Suppressor macrophage (primary cell): ENCODE measurements around the gene FCN1.
"Not testable (repeated sequence)": the region's sequence is repeated elsewhere in the genome, so short reads cannot be mapped to it uniquely, and the experiment has no call there.

Experiments
- DNase-seq, 4 experiments: peaks; one replicate each; pipeline ENCODE4 v3.0.0-alpha.2; 2020 to 2022
- total RNA-seq, 17 experiments: gene quantifications; one replicate each; lab custom pipeline; 2026; ENCODE audit warnings: mixed read lengths in 6 of 17, inconsistent platforms in 3 of 17; lab: John Stamatoyannopoulos, UW

FCN1 gene
- total RNA-seq = 44.8 to 728 (median 165) reads per million in 17 experiments

DNA sequence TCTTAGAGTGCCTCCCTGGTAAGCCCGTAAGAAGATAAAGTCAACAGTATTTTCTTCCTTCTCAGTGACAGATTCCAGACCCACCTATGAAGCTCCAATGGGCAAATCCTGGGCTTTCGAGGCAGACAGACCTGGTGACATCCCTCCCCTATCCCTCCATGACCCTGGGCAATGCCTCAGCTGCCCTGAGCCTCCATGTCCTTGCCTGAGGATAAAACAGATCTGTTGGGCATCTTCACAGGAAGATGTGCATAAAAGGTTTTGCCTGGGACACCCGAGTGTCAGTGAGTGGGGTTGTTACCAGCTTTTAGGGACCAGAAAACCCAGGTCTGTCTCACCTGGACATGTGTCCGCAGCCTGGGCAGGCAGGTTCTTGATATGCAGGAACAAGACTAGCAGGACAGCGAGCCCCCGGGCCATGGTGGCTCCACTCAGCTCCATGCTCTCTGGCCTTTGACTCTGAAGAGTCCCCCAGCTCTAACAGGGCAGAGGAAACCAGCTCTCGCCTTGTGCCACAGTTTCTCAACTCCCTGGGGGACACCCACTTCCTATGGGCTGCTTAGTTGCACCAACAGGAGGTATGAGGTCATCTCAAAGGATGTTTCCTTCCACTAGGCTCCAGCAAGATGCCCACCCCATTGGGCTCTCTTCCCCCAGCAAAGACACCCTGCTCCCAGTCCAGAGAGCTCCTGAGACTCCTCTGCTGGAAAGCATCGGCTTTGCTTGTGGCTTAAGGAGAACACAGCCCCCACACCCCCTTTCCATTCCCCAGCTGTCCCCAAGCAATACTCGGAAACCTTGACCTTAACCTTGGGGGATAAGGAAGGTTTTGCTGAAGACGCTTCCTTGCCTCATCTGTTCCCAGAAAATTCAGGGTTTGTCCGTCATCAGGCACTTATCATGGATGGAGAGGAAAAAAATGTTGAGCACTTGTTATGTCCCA, at the start of gene FCN1:
FCN1 (minus strand) TSS at position 482 of the 943 bp plus-strand sequence; CDS start at position 441, 41 bp downstream.
- DNase-seq = peak; percentile 61 to 87 (median 83)

DNA sequence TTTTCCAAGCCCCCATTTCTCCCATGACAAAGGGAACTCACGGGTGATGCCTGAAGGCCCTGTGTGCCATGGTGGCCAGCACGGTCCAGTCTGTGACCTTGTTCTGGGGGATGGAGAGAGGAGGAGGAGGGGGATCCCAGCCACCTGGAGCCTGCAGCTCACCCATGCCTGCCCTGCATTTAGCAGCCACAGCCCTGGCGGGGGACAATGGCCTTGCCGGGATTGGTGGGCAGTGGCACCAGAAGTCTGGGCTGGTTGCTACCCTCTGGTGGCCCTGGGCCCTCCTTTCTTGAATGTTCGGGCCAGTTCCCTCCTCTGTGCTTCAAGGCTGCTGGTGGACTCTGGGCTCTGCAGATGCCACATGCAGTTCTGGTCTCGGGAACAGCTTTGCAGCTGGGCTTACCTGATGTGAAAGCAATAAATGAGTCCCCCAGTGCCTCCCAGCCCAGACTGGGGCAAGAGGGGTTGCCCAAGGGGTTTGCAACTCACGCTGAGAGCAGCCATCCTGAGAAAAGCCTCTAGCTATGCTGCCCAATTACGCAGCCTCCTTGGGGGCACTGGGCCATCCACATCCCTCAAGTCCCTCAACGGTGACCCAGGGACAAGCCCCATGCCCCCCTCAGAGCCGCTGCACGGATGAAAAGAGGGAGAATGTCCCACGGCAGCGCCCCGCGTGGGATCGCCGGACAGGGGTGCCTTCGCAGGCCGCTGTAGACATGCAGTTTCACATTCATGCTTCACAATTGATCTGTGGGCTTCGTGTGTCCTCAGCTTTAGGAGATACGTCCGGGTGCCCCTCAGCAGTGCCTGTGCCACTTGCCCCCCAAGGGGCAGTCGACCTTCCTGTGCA, 49.2 kb upstream of the FCN1 start:
- no peak for DNase-seq

- DNase-seq = no peak
Observed at GRCh38 chr9:134966270-134966669, 48.6 kb upstream of the FCN1 start.

- peak in 3 of 4 experiments; percentile 24 to 63 (median 28) for DNase-seq
Observed at GRCh38 chr9:134965851-134966250, 48.1 kb upstream of the FCN1 start.

- DNase-seq = peak; percentile 50 to 72 (median 54)
Observed at GRCh38 chr9:134965411-134965810, 47.7 kb upstream of the FCN1 start.

DNA sequence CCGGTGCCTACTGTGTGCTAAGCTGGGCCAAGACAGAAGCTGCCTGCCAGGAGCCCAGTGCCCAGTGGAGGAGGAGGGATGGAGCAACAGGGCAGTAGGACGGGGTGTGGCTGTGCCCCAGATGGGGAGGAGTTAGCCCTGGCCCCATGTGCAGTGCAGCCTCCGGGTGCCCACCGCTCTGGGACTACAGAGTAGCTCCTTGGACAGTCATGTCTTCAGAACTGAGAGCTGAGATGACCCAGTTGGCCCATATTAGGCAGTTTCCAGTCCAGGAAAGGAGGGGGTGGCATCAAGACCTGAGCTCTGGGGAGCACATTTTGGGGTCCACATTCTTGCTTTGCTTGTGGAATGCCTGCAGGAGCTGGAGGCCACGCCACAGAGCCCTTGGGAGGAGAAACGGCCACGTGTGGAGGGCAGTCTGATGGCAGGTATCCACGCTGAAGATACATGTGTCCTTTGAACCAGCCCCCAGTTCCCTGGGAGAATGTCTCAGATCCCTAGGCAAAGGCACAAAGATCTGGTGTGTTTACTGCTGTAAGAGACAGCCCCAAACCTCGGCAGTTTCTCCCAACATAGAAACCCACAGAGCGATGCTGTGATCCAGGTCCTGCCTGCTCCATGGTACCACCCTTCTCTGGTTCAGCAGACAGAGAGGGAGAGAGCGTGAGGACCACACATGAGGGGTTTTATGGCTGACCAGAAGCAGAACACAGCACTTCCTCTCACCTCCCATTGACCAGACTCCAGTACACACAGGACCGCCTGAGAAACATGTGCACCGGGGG, 46.8 kb upstream of the FCN1 start:
- DNase-seq = peak in 1 of 4 experiments; percentile 23

DNA sequence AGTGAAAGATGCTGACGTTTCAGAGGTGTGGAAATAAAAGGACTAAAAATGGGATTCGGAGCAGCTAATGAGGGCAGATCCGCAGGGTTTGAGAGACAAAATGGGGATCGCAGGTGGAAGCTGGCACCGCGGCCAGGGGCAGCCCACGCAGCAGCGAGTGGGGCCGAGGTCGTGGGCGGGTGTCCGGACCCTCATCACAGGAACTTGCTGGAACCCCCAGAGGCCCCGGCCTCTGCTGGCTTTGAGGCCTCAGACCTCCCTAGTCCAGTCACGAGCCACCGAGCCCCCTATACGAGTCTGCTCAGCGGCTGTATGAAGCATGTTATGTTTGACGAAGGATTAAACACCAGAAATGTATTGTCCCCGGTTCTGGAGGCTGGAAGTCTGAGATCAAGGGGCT, 45.8 kb upstream of the FCN1 start:
- DNase-seq = no peak

- no peak for DNase-seq
Observed at GRCh38 chr9:134962973-134963364, 45.3 kb upstream of the FCN1 start.

GRCh38 chr9:134962065-134962972, 44.6 kb upstream of the FCN1 start:
- DNase-seq = no peak

DNA sequence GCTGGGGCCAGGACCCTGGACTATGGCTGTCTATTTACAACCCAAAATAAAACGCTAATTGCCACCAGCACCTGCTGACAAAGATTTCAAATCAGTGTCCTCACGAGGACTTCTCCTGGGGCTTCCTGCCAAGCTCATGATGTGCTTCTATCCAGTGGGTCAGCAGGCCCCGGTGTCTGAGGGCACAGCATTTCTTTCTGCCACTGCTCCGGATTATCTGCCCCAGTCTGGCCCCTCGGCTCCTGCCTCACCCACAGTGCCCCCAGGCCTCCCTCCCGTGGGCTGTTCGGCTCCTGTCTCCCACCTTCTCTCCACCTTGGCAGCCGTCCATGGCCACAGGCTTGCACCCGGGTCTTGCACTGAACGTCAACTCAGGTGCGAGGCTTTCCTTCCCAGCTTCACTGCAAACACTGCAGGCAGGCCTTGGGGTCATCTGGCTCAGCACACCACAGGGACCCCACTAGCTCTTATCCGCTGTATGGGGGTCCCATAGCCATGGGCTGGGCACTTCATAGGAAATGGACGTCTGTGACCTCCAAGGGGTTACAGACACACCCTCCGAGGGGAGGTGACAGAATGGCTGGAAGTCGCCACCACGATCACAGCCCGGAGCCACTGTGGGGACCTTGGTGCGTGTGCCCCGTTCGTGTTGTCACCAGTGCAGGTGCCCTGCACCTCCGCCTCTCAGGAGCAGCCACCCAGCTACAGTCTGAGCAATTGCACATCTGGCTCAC, 43.8 kb upstream of the FCN1 start:
- no peak for DNase-seq

GRCh38 chr9:134960701-134961181, 43.0 kb upstream of the FCN1 start:
- DNase-seq = no peak

- DNase-seq = no peak
Observed at GRCh38 chr9:134959971-134960310, 42.2 kb upstream of the FCN1 start.

DNA sequence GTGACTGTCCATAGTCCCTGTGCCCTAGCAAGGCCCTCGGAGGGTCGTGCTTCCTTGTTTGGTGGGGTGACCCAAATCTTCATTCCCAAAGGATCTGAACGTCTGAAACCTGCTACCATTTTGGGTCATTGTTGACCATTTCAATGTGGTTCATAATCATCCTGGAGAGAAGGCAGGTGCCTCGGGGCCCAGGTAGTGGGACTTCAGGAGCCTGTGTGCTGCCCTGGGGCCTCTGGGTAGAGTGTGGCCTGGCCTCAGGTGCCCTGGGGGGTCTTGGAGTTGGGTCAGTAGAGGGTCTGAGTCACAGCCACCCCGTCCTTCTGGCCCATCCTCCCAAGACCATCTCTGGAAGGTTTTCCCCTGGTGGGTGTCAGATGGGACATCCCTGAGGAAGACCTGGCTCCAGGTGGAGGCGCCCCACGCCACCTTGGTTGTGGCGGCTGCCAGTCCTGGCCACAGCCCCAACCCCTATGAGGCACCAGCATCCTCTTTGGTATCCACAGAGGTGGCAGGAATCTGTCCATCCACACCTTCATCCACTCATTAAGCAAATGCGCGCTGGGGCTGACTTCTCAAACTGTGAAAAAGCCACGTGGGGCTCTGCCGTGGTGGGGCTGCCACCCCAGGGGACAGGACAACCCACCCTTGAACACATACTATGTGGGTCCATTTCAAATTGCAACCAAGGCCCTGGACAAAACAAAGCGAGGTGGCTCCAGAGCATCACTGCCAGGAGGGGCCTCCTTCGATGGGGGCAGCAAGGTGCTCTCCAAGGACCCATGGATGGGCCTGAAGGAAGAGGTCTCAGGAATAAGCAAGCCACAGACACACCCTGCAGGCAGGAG, 41.6 kb upstream of the FCN1 start:
- no peak for DNase-seq

DNA sequence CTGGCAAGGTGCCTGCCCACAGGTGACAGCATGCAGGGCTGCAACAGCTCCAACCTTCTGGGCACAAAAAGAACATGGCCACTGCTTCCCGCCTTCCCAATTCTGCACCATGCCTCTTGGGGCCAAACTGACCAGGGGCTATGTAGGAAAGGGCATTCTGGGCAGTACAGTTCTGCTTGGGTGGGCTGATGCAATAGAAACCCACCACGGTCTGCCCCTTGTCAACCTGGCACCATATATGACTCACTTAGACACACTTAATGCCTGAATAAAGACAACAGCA, 40.2 kb upstream of the FCN1 start:
- no peak for DNase-seq

- no peak for DNase-seq
Observed at GRCh38 chr9:134957165-134957944, 39.6 kb upstream of the FCN1 start.

DNA sequence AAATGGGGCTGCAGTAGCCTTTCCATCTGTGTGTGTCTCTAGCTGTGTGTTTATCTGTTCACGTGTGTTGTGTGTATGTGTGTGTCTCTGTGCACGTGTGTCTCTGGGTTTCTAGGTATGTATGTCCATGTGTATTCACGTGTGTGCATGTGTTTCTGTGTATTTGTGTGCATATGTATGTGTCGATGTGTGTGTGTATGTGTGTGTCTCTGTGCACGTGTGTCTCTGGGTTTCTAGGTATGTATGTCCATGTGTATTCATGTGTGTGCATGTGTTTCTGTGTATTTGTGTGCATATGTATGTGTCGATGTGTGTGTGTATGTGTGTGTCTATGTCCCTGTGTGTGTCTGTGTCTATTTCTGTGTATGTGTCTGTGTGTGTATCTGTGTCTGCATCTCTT, 38.7 kb upstream of the FCN1 start:
- DNase-seq = not testable (repeated sequence)

DNA sequence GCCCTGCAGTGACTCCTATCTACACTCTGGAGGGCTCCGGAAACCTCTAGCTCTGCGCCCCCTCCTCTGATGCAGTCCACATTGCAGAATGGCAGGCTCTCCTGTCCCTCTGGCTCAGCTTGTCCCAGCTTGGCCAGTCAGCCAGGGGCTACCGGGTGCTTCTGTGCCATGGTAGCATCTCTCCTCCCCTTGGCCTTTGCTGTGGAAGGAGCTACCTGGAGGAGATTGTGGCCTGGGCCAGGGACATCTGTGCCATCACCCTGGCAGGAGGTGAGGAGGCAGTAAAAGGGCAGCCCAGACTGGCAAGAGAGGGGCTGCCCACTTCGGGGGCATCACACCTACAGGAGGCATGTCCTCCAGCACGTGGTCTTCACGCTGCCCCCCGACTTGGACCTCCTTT, 38.1 kb upstream of the FCN1 start:
- no peak for DNase-seq

- DNase-seq = no peak
Observed at GRCh38 chr9:134955156-134955555, 37.4 kb upstream of the FCN1 start.

GRCh38 chr9:134951994-134952393, 34.3 kb upstream of the FCN1 start:
- DNase-seq = no peak
